ENCODE measurements around the gene AUTS2.

The AUTS2 gene

DNA sequence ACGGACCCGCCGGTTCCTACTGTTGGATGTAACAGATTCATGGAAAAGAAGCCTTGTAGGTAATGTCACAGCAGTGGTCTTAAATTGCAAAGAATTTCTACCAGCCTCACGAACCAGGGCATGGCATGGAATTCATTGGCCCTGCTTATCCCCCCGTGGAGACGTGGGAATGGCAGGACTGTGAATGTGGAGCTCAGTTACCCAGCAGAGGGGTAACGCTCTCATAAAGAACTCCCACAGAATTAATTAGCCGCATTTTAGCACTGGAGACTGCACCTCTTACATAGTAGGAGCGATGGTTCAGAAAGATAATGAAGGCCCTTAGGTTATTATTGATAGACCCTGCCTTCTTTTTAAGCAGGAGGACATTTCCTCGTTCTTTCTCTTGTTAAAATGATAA, 715.4 kb downstream of the AUTS2 start:
- no peak for TF ChIP-seq ZNF274 (IDR thresholded peaks at IDR 0.05; ENCODE audit: low read depth, low read length)

DNA sequence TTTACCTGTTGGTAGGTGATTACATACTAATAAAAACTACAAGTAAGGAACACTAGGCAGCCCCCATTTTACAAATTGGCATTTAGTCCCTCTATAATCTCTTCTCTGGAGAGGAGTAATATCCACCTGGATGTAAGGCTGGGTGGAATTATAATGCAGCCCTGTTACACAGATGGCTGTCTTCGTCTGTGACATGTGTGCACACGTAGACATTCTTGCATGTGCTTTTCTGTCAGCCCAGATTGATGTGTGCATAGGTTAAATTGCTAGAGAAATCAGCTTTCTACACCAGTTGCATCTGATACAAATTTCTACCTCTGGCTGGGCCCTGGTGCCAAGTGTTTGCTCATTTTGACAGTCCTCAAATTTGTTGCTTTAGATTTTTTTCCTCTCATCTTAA, 715.9 kb downstream of the AUTS2 start:
- no peak for TF ChIP-seq ZNF274 (IDR thresholded peaks at IDR 0.05; ENCODE audit: low read depth, low read length)
- no peak overlapping the region for H3K4me3 ChIP-seq (ENCODE audit: low read length)

More for the DNA sequence above, 715.4 kb downstream of the AUTS2 start:
- no peak overlapping the region for H3K4me3 ChIP-seq (ENCODE audit: low read length)

DNA sequence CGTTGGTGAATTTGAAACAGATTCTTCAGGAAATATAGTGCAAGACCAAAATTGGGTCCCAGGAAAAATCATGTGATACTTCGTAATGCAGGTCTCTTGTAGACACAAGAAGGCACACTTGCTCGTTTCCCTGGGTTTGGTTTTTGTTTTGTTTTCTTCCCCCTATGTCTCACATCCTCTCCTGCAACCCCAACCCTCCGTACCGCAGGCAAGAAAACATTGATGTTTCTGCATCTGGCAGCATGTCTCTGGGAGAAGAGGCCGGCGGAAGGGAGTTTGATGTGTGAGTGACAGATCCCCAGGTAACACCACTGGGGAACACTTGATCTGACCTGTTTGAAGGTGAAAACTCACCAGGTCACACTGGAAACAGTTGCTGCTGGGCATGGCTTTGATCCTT, 718.5 kb downstream of the AUTS2 start:
- no peak overlapping the region for H3K4me3 ChIP-seq (ENCODE audit: low read length)
- TF ChIP-seq ZNF274 (IDR thresholded peaks at IDR 0.05; ENCODE audit: low read depth, low read length): no peak

DNA sequence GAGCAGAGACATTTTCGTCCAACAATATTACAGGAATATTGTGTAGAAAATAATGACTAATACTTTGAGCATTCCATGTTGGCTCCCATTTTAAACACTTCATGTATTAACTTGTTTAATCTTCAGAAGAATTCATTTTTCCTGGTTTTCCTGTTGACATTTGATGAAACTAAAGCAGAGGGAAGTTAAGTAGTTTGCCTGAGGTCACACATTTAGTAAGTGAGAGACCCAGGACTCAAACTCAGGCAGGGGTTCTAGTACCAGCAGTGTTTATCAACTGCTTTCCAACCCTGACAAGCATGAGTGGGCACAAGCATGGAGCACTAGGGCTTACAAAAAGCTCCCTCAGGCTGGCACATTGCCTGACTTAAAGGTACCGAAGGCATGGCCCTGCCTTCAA, 719.1 kb downstream of the AUTS2 start:
- TF ChIP-seq ZNF274 (IDR thresholded peaks at IDR 0.05; ENCODE audit: low read depth, low read length): no peak
- no peak overlapping the region for H3K4me3 ChIP-seq (ENCODE audit: low read length)

DNA sequence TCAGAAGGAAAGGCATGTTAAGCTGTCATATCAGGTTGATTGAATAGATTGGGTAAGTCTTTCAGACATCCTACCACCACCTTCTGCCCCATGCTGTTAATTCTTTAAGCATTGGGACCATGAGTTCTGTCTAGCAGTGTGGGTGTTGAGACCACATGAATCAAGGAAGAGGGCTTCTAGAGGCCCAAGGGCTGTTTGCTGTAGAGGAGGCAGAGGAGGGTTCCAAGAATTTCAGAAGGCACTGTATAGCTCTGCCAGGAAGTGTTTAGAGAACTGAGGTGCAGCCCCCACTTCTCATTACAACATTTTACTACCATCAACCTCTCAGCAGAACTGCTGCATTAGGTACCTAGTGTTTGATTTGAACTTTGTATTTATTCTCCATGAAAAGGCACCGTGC, 720.2 kb downstream of the AUTS2 start:
- H3K4me3 ChIP-seq (ENCODE audit: low read length): no peak overlapping the region
- no peak for TF ChIP-seq ZNF274 (IDR thresholded peaks at IDR 0.05; ENCODE audit: low read depth, low read length)

DNA sequence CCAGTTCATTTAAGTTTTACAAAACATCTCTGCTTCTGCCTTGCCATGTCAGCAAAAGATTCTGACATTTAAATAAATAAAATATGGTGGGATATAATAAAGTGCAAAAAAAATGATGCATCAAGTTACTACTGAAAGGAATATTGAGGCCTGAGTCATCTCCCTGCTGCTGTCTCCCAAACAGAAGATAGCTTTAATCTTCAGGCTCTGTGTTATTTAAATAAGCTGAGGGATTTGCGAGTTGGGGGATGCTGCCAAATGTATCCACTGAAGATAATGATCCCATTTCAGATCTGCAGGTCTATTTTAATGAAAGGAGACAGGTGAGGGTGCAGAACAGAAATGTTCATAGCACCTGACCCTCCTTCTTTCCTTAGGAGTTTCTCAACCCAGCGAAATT, 720.8 kb downstream of the AUTS2 start:
- H3K4me3 ChIP-seq (ENCODE audit: low read length): no peak overlapping the region
- TF ChIP-seq ZNF274 (IDR thresholded peaks at IDR 0.05; ENCODE audit: low read depth, low read length): no peak

DNA sequence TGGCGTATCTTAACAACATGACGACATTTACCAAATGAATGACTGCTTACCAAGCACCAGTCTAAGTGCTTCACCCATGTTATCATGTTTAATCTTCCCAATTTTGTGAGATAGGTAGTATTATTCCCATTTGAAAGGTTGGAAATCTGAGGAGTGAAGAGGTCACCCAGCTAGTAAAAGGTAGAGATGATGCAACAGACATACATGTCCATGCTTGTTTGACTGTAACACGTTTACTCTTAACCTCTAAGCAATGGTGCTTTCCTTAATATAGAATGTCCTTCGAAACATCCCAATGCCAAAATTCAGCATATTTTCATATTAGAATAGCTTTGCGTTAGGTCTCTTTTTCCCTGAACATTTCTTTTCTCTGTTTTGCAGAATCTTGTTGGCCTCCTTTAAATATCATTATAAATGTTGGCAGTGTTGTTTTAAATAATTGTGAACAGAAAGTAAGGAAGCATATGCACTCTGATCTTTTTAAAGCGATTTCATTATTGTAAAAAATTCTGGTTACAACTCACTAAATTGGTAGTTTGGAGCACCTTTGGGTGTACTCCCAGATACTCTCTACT, 722.8 kb downstream of the AUTS2 start:
- TF ChIP-seq ZNF274 (IDR thresholded peaks at IDR 0.05; ENCODE audit: low read depth, low read length): no peak
- H3K4me3 ChIP-seq (ENCODE audit: low read length): no peak overlapping the region

DNA sequence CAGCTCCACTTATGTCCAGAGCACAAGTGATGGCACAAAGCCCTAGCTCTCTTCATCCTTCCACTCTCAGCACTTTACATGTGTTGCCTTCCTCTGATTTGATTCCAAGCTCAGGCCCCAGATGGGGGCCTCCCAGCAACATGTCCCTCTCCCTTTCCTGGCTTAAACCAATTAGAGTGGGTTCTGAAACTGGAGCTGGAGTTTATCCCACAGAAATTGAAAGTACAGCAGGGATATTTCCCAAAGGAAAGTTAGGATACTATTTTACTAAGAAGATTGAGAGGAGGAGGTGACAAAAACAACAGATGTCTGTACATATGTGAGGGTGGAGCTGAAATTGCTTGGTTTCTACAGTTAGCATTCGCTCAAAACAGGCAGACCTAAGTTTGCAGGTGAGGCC, 724.6 kb downstream of the AUTS2 start:
- H3K4me3 ChIP-seq (ENCODE audit: low read length): no peak overlapping the region
- TF ChIP-seq ZNF274 (IDR thresholded peaks at IDR 0.05; ENCODE audit: low read depth, low read length): no peak

DNA sequence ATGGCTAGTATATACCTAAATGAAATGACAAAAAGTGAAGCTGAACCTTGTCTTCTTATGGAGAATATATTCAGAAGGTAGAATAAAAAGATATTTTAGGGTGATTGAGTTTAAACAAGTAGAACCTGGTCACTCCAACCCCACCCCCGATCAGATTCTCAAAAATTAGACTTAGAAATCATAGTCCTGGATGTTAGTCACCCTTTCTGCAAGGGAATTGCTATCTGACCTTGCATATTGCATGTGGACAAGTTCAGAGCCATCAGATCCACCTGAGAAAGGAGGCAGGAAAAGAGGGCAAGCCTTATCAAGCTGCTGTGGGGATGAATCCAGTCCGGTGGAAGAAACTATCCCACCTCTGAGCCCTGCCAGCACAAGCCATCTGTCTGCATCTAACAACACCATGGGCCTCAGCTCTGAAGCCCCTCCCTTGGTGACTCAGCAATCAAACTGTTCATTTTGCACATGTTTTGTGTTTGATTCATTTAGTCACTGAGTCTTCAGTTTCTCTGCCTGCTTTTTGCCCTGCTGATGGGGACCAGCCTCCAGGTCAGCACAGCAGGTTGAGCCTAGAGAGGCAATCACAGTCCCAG, 727.3 kb downstream of the AUTS2 start:
- TF ChIP-seq ZNF274 (IDR thresholded peaks at IDR 0.05; ENCODE audit: low read depth, low read length): no peak

DNA sequence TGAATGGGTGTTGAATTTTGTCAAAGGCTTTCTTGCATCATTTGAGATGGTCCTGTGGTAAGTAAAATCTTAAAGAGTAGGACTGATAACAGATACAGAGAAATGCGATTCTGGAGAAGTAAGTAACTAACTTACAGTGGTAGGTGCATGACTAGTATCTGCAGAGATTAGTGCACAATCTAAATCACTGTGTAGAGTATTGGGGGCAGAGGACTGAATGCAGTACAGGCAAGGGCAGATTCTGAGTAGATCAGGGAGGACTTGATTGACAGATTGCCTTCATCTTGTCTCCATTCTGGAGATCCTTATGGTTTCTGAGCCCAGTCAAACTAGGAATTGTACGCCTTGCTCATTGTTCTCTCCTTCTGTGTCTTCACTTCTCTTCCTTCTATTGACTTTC, 736.0 kb downstream of the AUTS2 start:
- no peak for TF ChIP-seq ZNF274 (IDR thresholded peaks at IDR 0.05; ENCODE audit: low read depth, low read length)
- H3K4me3 ChIP-seq (ENCODE audit: low read length): no peak overlapping the region

More for the DNA sequence above, 727.3 kb downstream of the AUTS2 start:
- H3K4me3 ChIP-seq (ENCODE audit: low read length): no peak overlapping the region

DNA sequence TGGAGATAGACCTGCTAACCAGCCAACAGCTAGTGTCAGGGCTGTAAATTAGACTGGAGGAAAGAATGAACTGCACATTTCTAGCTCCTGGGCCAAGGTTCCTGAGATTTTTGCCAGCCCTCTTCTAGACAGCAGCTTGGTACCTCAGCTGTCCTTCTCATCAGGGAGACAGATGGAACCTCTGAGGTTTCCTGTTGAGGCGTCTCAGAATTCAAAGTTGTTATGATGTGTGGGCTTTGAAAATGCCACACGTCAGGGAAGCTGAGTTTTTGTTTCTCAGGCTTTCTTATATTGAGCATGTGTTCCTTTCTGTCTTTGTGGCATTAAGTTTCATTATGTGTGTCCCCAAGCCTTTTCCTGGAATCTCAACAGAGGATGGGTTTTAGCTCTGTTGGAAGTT, 736.6 kb downstream of the AUTS2 start:
- H3K4me3 ChIP-seq (ENCODE audit: low read length): no peak overlapping the region

DNA sequence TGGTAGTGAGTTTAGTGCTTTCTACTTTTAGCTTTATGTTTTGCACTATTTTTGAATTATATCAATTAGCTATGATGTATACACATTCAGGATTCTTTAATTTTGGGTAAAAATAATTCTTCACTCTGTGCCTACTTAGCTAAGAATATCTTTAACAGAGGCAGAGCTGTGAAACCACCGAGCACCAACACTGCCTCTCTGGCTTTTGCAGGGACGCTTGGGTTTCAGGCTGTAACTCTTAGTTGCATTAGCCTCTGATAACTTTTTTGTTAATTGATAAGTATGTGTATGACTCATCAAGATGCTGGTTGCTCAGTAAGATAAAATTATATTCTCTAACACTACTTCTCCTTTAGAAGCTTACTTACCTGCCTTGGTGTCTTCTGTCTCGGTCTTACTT, 738.3 kb downstream of the AUTS2 start:
- TF ChIP-seq ZNF274 (IDR thresholded peaks at IDR 0.05; ENCODE audit: low read depth, low read length): no peak
- no peak overlapping the region for H3K4me3 ChIP-seq (ENCODE audit: low read length)

More for the DNA sequence above, 736.6 kb downstream of the AUTS2 start:
- no peak for TF ChIP-seq ZNF274 (IDR thresholded peaks at IDR 0.05; ENCODE audit: low read depth, low read length)

DNA sequence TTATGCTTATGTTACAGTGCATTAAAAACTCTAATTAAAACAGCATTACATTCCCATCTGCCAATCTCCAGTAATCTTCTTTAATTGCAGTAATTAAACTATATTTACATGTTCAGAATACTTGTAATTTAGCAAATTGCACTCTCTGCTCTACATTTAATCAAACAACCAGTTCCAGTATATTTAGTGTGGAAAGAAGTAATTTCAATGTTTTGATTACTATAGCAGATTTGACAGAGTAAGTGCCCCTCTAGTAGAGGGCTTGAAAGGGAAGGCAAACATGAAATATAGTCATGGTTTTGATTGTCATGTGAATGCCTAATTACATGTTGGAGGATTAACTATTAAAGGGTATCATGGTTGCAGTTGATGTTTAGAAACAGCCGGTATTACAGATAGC, 739.7 kb downstream of the AUTS2 start:
- no peak for TF ChIP-seq ZNF274 (IDR thresholded peaks at IDR 0.05; ENCODE audit: low read depth, low read length)
- no peak overlapping the region for H3K4me3 ChIP-seq (ENCODE audit: low read length)

DNA sequence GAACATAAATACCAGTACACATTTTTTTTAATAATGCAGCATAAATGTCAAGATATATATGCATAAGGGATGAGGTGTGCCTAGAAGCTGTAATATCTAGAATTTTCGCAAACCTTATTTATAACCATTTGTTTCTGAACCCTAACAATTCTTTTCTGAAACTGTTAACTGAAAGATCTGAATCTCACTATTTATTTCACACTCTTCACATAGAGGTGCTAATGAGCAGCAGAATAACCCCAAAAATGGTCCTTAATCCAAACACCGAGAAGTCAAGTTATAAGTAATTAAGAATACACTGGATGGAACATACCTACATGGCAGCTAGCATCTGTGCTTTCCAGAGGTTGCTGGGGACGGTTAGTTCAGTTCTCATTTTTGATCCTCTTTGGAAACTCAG, 742.0 kb downstream of the AUTS2 start:
- H3K4me3 ChIP-seq (ENCODE audit: low read length): no peak overlapping the region
- no peak for TF ChIP-seq ZNF274 (IDR thresholded peaks at IDR 0.05; ENCODE audit: low read depth, low read length)

DNA sequence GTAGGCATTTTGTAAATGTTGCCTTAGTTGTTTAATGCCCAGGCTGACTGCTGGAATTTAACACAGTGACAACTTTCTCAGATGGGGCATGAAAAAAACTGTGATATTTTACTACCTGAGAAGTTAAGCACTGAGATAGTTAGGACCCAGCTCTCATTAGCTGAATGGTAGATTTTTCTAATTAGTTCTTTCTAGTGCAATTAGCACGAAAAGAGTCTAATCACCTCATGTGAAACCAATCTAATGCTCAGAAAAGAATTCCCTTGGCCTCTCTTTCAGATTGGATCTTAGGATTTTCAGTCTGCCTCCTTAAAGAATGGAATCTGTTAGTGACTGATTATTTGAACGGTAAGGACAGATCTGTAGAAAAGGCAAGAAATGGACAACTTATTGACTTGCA, 743.2 kb downstream of the AUTS2 start:
- H3K4me3 ChIP-seq (ENCODE audit: low read length): no peak overlapping the region
- TF ChIP-seq ZNF274 (IDR thresholded peaks at IDR 0.05; ENCODE audit: low read depth, low read length): no peak

DNA sequence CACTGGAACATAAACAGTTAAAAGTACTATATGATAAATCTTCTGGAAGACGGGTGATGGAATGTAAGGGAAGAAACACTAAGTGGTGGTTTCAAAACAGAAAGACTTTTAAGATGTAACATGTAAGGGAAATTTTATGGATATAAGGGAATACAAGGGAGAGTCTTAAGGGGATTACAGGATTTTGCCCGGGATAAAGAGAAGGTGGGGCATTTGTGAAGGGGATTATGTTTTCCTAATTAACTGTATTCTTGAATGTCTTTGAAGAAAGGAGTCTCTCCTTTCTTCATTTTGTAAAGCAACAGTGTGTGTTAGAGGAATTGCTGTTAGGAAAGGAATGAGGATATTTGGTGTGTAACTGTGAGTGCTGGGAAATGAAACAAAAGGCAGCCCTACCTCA, 745.2 kb downstream of the AUTS2 start:
- TF ChIP-seq ZNF274 (IDR thresholded peaks at IDR 0.05; ENCODE audit: low read depth, low read length): no peak
- H3K4me3 ChIP-seq (ENCODE audit: low read length): no peak overlapping the region

All from GM08714 (cell line).